NCI-H345 (cell line): Measurements from ENCODE around the gene CRYL1.

Source experiments
- DNase-seq: peaks from one replicate; lab custom pipeline; 2025; lab: John Stamatoyannopoulos, UW

CRYL1 gene

GRCh38 chr13:20370815-20371421 lies 154.7 kb downstream of the CRYL1 start:
- DNase-seq: no peak

GRCh38 chr13:20369886-20370361 lies 155.7 kb downstream of the CRYL1 start:
- peak; percentile 38 for DNase-seq

GRCh38 chr13:20366056-20366455 lies 159.6 kb downstream of the CRYL1 start:
- no peak for DNase-seq

DNA sequence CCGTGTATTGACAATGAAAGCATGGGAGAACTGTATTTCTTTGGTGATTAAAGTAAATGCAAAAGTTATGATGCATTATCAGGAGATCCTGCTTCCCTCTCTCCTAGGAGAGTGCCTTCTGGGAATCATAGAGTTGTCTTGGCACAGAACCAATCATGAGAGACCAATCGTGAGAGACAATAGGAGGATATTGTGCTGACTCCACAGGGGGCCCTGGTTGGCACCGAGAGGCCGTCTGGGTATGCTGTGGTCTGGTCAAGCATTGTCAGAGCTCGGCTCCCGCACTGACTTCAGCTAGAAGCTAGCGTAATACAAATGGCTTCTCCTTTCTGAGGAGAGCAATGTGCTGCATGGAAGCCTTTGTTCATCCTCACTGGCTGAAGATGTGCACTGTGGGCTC lies 162.1 kb downstream of the CRYL1 start:
- DNase-seq: peak; percentile 57

- DNase-seq: no peak
Observed at GRCh38 chr13:20363172-20363571, 162.5 kb downstream of the CRYL1 start.

- no peak for DNase-seq
Observed at GRCh38 chr13:20362484-20363041, 163.1 kb downstream of the CRYL1 start.

DNA sequence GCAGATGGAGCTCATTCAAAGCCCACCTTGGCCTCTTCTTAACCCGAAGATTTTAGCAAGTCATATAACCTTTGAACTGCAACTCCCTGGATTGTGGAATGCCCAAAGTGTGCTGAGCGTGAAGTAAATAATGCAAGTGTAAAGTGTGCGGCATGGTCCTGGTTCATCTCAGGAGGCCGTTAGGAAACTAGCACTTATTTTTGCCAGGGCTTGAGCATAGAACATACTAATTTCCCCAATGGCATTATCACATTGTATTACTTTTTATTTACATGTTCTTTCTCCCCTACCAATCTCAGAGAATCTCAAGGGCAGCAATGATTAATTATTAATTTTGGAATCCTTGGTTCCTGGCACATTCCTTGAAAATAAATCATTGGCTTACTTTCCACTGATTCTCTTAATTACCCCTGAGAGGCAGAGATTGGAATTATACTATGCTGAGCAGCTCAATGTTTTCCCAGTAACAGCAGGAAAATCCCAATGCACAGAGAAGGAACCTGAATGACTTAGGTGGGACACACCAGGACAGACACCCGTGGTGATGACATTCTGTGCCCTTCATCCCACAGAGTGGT lies 164.7 kb downstream of the CRYL1 start:
- DNase-seq: no peak

GRCh38 chr13:20360041-20360491 lies 165.6 kb downstream of the CRYL1 start:
- no peak for DNase-seq

DNA sequence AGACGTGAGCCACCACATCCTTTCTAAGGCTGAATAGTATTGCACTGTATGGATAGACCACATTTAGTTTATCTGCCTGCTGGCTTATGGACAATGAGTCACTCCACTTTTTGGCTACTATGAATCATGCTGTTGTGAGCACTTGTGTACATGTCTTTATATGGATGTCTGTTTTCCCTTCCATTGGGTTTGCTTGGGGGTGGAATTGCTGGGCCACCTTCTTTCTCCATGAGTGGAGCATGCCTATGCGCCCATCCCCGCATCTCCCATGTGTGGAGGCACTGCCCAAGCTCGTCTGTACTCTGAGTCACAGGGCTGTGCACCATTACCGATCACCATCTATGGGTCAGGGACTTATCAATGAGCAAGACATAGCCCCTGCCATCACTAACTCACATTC lies 166.3 kb downstream of the CRYL1 start:
- no peak for DNase-seq

- DNase-seq: no peak
Observed at GRCh38 chr13:20358022-20358421, 167.6 kb downstream of the CRYL1 start.

DNA sequence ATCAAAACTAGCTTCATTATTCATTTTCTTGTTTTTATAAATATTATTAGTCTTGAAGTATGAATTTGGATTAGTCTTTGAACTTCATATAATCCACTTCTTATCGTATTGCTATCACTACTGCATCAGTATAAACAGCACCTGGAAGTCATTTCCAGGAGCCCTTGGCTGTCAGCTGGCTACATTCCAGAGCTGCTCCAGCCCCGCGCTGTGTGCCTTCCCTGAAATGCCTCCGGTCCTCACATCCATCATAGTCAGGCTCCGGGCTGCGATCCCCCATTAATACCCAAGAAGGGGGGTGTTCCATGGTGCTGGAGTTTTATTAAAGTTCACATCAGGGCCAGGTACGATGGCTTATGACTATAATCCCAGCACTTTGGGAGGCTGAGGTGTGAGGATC lies 169.2 kb downstream of the CRYL1 start:
- no peak for DNase-seq

- DNase-seq: no peak
Observed at GRCh38 chr13:20354722-20355121, 170.9 kb downstream of the CRYL1 start.

GRCh38 chr13:20353973-20354372 lies 171.7 kb downstream of the CRYL1 start:
- DNase-seq: no peak
